ENCODE results near the gene TBX15. TPM values are rescaled to one million over a fixed set of nuclear protein-coding genes. Genes with fewer than 3 reads are reported as not detected.

The TBX15 gene
- total and polyA plus RNA-seq, 9 of the 15 experiments (the other 6 are each of a cell fraction or from before 2014, with no cell fraction given) = 0.03 to 3.4 (median 2.3) TPM

GRCh38 chr1:118928739-118929554 is 59.2 kb downstream of the TBX15 start (continued):
- TF ChIP-seq, protein P1, sequence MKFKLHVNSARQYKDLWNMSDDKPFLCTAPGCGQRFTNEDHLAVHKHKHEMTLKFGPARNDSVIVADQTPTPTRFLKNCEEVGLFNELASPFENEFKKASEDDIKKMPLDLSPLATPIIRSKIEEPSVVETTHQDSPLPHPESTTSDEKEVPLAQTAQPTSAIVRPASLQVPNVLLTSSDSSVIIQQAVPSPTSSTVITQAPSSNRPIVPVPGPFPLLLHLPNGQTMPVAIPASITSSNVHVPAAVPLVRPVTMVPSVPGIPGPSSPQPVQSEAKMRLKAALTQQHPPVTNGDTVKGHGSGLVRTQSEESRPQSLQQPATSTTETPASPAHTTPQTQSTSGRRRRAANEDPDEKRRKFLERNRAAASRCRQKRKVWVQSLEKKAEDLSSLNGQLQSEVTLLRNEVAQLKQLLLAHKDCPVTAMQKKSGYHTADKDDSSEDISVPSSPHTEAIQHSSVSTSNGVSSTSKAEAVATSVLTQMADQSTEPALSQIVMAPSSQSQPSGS (CRISPR knock-in tag; IDR thresholded peaks at IDR 0.05) = no peak
- TF ChIP-seq MAZ (CRISPR knock-in tag; conservative IDR thresholded peaks at IDR 0.05 in 1 of 2, IDR thresholded peaks at IDR 0.05 in 1 of 2) (0 out of 4 replicates have a peak, but pooled peaks of 1 of the 2 experiments have one; percentile 30), ZNF766 (CRISPR knock-in tag; conservative IDR thresholded peaks at IDR 0.05) (peak; percentile 79), SP2 (IDR thresholded peaks at IDR 0.05; ENCODE audit: extremely low read depth, low read depth, low read length, poor library complexity, severe bottlenecking) (no peak), ELF4 (CRISPR knock-in tag; IDR thresholded peaks at IDR 0.05) (no peak), MCM5 (IDR thresholded peaks at IDR 0.05; ENCODE audit: low read depth) (no peak), ILK (tag; IDR thresholded peaks at IDR 0.05; ENCODE audit: borderline replicate concordance, low read depth) (no peak), ZBTB11 (CRISPR knock-in tag; IDR thresholded peaks at IDR 0.05) (0 out of 6 replicates have a peak, but pooled peaks of 1 of the 3 experiments have one; percentile 24), POLR2A (conservative IDR thresholded peaks at IDR 0.05) (no peak), NCOA6 (IDR thresholded peaks at IDR 0.05) (0 out of 2 replicates have a peak, but pooled peaks have one; percentile 12), EHMT2 (IDR thresholded peaks at IDR 0.05) (peak; percentile 98)
- TF ChIP-seq, protein P2, sequence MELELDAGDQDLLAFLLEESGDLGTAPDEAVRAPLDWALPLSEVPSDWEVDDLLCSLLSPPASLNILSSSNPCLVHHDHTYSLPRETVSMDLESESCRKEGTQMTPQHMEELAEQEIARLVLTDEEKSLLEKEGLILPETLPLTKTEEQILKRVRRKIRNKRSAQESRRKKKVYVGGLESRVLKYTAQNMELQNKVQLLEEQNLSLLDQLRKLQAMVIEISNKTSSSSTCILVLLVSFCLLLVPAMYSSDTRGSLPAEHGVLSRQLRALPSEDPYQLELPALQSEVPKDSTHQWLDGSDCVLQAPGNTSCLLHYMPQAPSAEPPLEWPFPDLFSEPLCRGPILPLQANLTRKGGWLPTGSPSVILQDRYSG (tag; conservative IDR thresholded peaks at IDR 0.05; ENCODE audit: low read depth) = 0 out of 2 replicates have a peak, but pooled peaks have one; percentile 33
- TF ChIP-seq, protein P3, sequence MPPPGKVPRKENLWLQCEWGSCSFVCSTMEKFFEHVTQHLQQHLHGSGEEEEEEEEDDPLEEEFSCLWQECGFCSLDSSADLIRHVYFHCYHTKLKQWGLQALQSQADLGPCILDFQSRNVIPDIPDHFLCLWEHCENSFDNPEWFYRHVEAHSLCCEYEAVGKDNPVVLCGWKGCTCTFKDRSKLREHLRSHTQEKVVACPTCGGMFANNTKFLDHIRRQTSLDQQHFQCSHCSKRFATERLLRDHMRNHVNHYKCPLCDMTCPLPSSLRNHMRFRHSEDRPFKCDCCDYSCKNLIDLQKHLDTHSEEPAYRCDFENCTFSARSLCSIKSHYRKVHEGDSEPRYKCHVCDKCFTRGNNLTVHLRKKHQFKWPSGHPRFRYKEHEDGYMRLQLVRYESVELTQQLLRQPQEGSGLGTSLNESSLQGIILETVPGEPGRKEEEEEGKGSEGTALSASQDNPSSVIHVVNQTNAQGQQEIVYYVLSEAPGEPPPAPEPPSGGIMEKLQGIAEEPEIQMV (tag; conservative IDR thresholded peaks at IDR 0.05; ENCODE audit: low read depth) = no peak
- TF ChIP-seq, protein P4, sequence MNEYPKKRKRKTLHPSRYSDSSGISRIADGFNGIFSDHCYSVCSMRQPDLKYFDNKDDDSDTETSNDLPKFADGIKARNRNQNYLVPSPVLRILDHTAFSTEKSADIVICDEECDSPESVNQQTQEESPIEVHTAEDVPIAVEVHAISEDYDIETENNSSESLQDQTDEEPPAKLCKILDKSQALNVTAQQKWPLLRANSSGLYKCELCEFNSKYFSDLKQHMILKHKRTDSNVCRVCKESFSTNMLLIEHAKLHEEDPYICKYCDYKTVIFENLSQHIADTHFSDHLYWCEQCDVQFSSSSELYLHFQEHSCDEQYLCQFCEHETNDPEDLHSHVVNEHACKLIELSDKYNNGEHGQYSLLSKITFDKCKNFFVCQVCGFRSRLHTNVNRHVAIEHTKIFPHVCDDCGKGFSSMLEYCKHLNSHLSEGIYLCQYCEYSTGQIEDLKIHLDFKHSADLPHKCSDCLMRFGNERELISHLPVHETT (CRISPR knock-in tag; conservative IDR thresholded peaks at IDR 0.05 in 1 of 2, IDR thresholded peaks at IDR 0.05 in 1 of 2) = no peak
